Astrocyte of the spinal cord (primary cell): ENCODE results near the gene PRDM16.

ENCODE experiments used
- DNase-seq: peaks from one replicate; pipeline ENCODE4 v3.0.0; 2011; ENCODE audit warnings: low read depth, low spot score
- H3K4me3 ChIP-seq: 2 replicates; pipeline ENCODE4 v1.5.1; 2011; ENCODE audit warnings: low read depth, mild to moderate bottlenecking, low read length, moderate library complexity
- CTCF ChIP-seq: IDR thresholded peaks from 2 replicates; pipeline ENCODE4 v1.5.1; 2012; ENCODE audit warnings: low read depth, mild to moderate bottlenecking, low read length, inconsistent platforms
- in situ Hi-C: cut with HindIII; loops from 2 replicates; pipeline ENCODE4 v1.10.0; 2017; ENCODE audit warnings: low sequenced_read_pairs

The PRDM16 gene

GRCh38 chr1:3278416-3279181, 209.6 kb downstream of the PRDM16 start:
- TF ChIP-seq CTCF = no peak
- no peak for DNase-seq
- in situ Hi-C loops = no loop called here
- no peak overlapping the region for H3K4me3 ChIP-seq

GRCh38 chr1:3279182-3279470, 210.1 kb downstream of the PRDM16 start:
- DNase-seq = no peak
- no peak overlapping the region for H3K4me3 ChIP-seq
- TF ChIP-seq CTCF = no peak
- in situ Hi-C loops = no loop called here

- DNase-seq = no peak
- TF ChIP-seq CTCF = no peak
- H3K4me3 ChIP-seq = no peak overlapping the region
- in situ Hi-C loops = no loop called here
Measured at GRCh38 chr1:3281735-3282134, 212.7 kb downstream of the PRDM16 start.

GRCh38 chr1:3282186-3282585, 213.2 kb downstream of the PRDM16 start:
- H3K4me3 ChIP-seq = no peak overlapping the region
- TF ChIP-seq CTCF = no peak
- in situ Hi-C loops = no loop called here
- no peak for DNase-seq

GRCh38 chr1:3282656-3283430, 213.8 kb downstream of the PRDM16 start:
- DNase-seq = no peak
- no peak overlapping the region for H3K4me3 ChIP-seq
- in situ Hi-C loops = no loop called here
- no peak for TF ChIP-seq CTCF

GRCh38 chr1:3283849-3284248, 214.8 kb downstream of the PRDM16 start:
- in situ Hi-C loops = no loop called here
- peak; percentile 16 for DNase-seq
- H3K4me3 ChIP-seq = no peak overlapping the region
- TF ChIP-seq CTCF = peak; percentile 75
